HEK293 (cell line): ENCODE data around the gene GDI2.

Experiments used
- CTCF ChIA-PET: fragments of 350-600 bp; formaldehyde crosslinking; extraction: SDS; loops from one replicate; lab custom pipeline; 2021; ENCODE audit warnings: antibody characterized with exemption; lab: Yijun Ruan, JAX
- POLR2A ChIA-PET: fragments of 300-600 bp; formaldehyde crosslinking; extraction: SDS; loops from one replicate; lab custom pipeline; 2020; ENCODE audit warnings: antibody characterized with exemption, inconsistent platforms; lab: Yijun Ruan, JAX
- H3K27ac ChIP-seq: fragments of 200-500 bp; sonication (Bioruptor generic); 2 replicates; pipeline ENCODE4 v1.5.1; 2014; ENCODE audit warnings: low read depth, low read length, control low read depth, inconsistent platforms; ENCODE audit errors: extremely low read depth
- H3K36me3 ChIP-seq, 2 experiments: fragments of 200-500 bp in 1 of 2; sonication (Bioruptor generic) in 1 of 2; 1 replicate in 1 of 2; 2 replicates in 1 of 2; pipeline ENCODE4 v1.5.1; 2014 to 2017; ENCODE audit warnings: inconsistent platforms in 2 of 2, low read length in 2 of 2; ENCODE audit not compliant: control insufficient read depth in 2 of 2, insufficient read depth in 1 of 2
- H3K4me1 ChIP-seq: fragments of 200-500 bp; sonication (Bioruptor generic); 2 replicates; pipeline ENCODE4 v1.5.1; 2014; ENCODE audit warnings: mild to moderate bottlenecking, low read length, inconsistent platforms; ENCODE audit not compliant: control insufficient read depth, insufficient read depth
- H3K4me3 ChIP-seq: 2 replicates; pipeline ENCODE4 v1.5.1; 2011; ENCODE audit warnings: low read depth, mild to moderate bottlenecking, control low read depth, low read length, moderate library complexity
- H3K9me3 ChIP-seq: fragments of 200-500 bp; sonication (Bioruptor generic); 2 replicates; pipeline ENCODE4 v1.5.1; 2014; ENCODE audit warnings: low read depth, low read length, inconsistent platforms; ENCODE audit not compliant: control insufficient read depth, insufficient read depth
- GFI1B ChIP-seq: fragments of 450-650 bp; formaldehyde crosslinking; IDR thresholded peaks from 2 replicates; pipeline ENCODE4 v1.5.1; 2016; ENCODE audit warnings: missing biosample characterization, missing genetic modification characterization
- KLF16 ChIP-seq: fragments of 450-650 bp; formaldehyde crosslinking; IDR thresholded peaks from 2 replicates; pipeline ENCODE4 v1.5.1; 2017; ENCODE audit warnings: missing biosample characterization, missing genetic modification characterization
- KLF7 ChIP-seq: fragments of 450-650 bp; formaldehyde crosslinking; IDR thresholded peaks from 2 replicates; pipeline ENCODE4 v1.5.1; 2016; ENCODE audit warnings: missing biosample characterization, missing genetic modification characterization, borderline replicate concordance
- MYNN ChIP-seq: fragments of 450-650 bp; formaldehyde crosslinking; IDR thresholded peaks from 2 replicates; pipeline ENCODE4 v1.5.1; 2016; ENCODE audit warnings: missing biosample characterization, missing genetic modification characterization, borderline replicate concordance
- REPIN1 ChIP-seq: fragments of 450-650 bp; formaldehyde crosslinking; IDR thresholded peaks from 2 replicates; pipeline ENCODE4 v1.5.1; 2017; ENCODE audit warnings: missing biosample characterization, missing genetic modification characterization, low read depth
- SETDB1 ChIP-seq: IDR thresholded peaks from one replicate; pipeline ENCODE4 v1.6.1; 2017; ENCODE audit warnings: mild to moderate bottlenecking, low read length, moderate library complexity, mixed read lengths; ENCODE audit not compliant: insufficient read length
- SP2 ChIP-seq: fragments of 450-650 bp; formaldehyde crosslinking; IDR thresholded peaks from 2 replicates; pipeline ENCODE4 v1.5.1; 2016; ENCODE audit warnings: missing biosample characterization, missing genetic modification characterization
- ZFP69B ChIP-seq: fragments of 450-650 bp; formaldehyde crosslinking; IDR thresholded peaks from 2 replicates; pipeline ENCODE4 v1.5.1; 2016; ENCODE audit warnings: missing biosample characterization, missing genetic modification characterization
- ZNF132 ChIP-seq: fragments of 450-650 bp; formaldehyde crosslinking; IDR thresholded peaks from 2 replicates; pipeline ENCODE4 v1.5.1; 2017; ENCODE audit warnings: missing biosample characterization, missing genetic modification characterization, borderline replicate concordance
- ZNF140 ChIP-seq: fragments of 450-650 bp; formaldehyde crosslinking; IDR thresholded peaks from 2 replicates; pipeline ENCODE4 v1.5.1; 2016; ENCODE audit warnings: missing biosample characterization, missing genetic modification characterization
- ZNF175 ChIP-seq: fragments of 450-650 bp; formaldehyde crosslinking; IDR thresholded peaks from 2 replicates; pipeline ENCODE4 v1.5.1; 2016; ENCODE audit warnings: missing biosample characterization, missing genetic modification characterization
- ZNF274 ChIP-seq, 2 experiments: fragments of 200-500 bp in 1 of 2; fragments of 450-650 bp in 1 of 2; sonication (Bioruptor generic) in 1 of 2; formaldehyde crosslinking in 1 of 2; IDR thresholded peaks; 2 replicates each; pipeline versions ENCODE4 v1.5.1 to v1.6.1; 2014 to 2016; ENCODE audit warnings: borderline replicate concordance in 1 of 2, inconsistent platforms in 1 of 2, low read length in 1 of 2, missing biosample characterization in 1 of 2, missing genetic modification characterization in 1 of 2
- ZNF292 ChIP-seq: fragments of 450-650 bp; formaldehyde crosslinking; IDR thresholded peaks from 2 replicates; pipeline ENCODE4 v1.5.1; 2016; ENCODE audit warnings: low read depth, missing biosample characterization, missing genetic modification characterization, borderline replicate concordance
- ZNF404 ChIP-seq: fragments of 450-650 bp; formaldehyde crosslinking; IDR thresholded peaks from 2 replicates; pipeline ENCODE4 v1.5.1; 2017; ENCODE audit warnings: missing biosample characterization, missing genetic modification characterization
- ZNF610 ChIP-seq: fragments of 450-650 bp; formaldehyde crosslinking; IDR thresholded peaks from 2 replicates; pipeline ENCODE4 v1.5.1; 2016; ENCODE audit warnings: missing biosample characterization, missing genetic modification characterization, borderline replicate concordance
- ZNF626 ChIP-seq: fragments of 450-650 bp; sonication (Bioruptor Pico); formaldehyde crosslinking; IDR thresholded peaks from 2 replicates; pipeline ENCODE4 v1.5.1; 2018; ENCODE audit warnings: missing biosample characterization, missing genetic modification characterization, inconsistent platforms
- ZNF629 ChIP-seq: fragments of 450-650 bp; formaldehyde crosslinking; IDR thresholded peaks from 2 replicates; pipeline ENCODE4 v1.5.1; 2017; ENCODE audit warnings: missing biosample characterization, missing genetic modification characterization
- ZNF792 ChIP-seq: fragments of 450-650 bp; formaldehyde crosslinking; IDR thresholded peaks from 2 replicates; pipeline ENCODE4 v1.5.1; 2016; ENCODE audit warnings: missing biosample characterization, missing genetic modification characterization
- ZNF837 ChIP-seq: fragments of 450-650 bp; formaldehyde crosslinking; IDR thresholded peaks from 2 replicates; pipeline ENCODE4 v1.5.1; 2016; ENCODE audit warnings: missing biosample characterization, missing genetic modification characterization
- TF ChIP-seq, protein P1 (sequence below): fragments of 450-650 bp; formaldehyde crosslinking; IDR thresholded peaks from 2 replicates; pipeline ENCODE4 v1.5.1; 2016; ENCODE audit warnings: missing biosample characterization, missing genetic modification characterization, low read depth
- TF ChIP-seq, protein P2 (sequence below): fragments of 450-650 bp; formaldehyde crosslinking; IDR thresholded peaks from 2 replicates; pipeline ENCODE4; 2016; ENCODE audit warnings: missing biosample characterization, missing genetic modification characterization
- TF ChIP-seq, protein P3 (sequence below): fragments of 450-650 bp; IDR thresholded peaks from 2 replicates; pipeline ENCODE4 v1.5.1; 2018; ENCODE audit warnings: missing biosample characterization, missing genetic modification characterization
- TF ChIP-seq, protein P4 (sequence below): fragments of 450-650 bp; formaldehyde crosslinking; optimal IDR thresholded peaks from 2 replicates; pipeline ENCODE3; 2016; ENCODE audit warnings: missing biosample characterization, mild to moderate bottlenecking, missing genetic modification characterization

GDI2 gene

DNA sequence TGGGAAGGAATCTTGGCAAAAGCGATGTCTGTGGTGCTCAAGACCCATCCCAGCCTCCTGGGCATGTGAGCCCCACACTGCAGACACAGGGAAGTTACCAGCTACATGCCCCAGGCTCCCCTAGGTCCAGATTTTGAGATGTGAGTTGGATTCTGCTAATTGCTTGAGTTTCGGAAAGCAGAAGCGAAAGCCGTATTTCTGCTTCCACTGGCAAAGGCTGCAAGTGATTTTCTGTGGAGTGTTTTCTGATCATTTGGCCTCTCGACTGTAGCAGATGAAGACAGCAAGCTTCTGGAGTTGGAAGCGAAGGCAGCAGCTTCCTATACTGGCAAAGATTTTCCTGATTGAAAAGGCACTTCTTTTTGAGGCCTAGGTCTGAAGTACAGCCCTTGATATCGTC, 46.8 kb upstream of the GDI2 start:
- peaks cover 3 to 7% of the 10 kb centered on the region in 2 experiments; a peak in 2 of 3 replicates for H3K36me3 ChIP-seq
- H3K27ac ChIP-seq, result no peak overlapping the region
- H3K4me3 ChIP-seq, result no peak overlapping the region
- ChIA-PET CTCF (interaction anchor here (0.6 to 1.1 kb wide), 4 partner anchors 9 to 896 kb away, joined by 3 to 5 read pairs (median 3); no protein-coding TSS in a partner anchor), POLR2A (interaction anchor here (0.7 kb wide), 1 partner anchor 18 kb away, joined by 3 read pairs; no protein-coding TSS in a partner anchor)
- TF ChIP-seq, protein P1, sequence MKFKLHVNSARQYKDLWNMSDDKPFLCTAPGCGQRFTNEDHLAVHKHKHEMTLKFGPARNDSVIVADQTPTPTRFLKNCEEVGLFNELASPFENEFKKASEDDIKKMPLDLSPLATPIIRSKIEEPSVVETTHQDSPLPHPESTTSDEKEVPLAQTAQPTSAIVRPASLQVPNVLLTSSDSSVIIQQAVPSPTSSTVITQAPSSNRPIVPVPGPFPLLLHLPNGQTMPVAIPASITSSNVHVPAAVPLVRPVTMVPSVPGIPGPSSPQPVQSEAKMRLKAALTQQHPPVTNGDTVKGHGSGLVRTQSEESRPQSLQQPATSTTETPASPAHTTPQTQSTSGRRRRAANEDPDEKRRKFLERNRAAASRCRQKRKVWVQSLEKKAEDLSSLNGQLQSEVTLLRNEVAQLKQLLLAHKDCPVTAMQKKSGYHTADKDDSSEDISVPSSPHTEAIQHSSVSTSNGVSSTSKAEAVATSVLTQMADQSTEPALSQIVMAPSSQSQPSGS (tag by site-specific recombination), result no peak
- no peak for TF ChIP-seq ZNF837 (tag by site-specific recombination)
- no peak for TF ChIP-seq GFI1B (tag by site-specific recombination)
- no peak for TF ChIP-seq ZNF175 (tag by site-specific recombination)
- TF ChIP-seq ZNF140, result no peak
- TF ChIP-seq, protein P2, sequence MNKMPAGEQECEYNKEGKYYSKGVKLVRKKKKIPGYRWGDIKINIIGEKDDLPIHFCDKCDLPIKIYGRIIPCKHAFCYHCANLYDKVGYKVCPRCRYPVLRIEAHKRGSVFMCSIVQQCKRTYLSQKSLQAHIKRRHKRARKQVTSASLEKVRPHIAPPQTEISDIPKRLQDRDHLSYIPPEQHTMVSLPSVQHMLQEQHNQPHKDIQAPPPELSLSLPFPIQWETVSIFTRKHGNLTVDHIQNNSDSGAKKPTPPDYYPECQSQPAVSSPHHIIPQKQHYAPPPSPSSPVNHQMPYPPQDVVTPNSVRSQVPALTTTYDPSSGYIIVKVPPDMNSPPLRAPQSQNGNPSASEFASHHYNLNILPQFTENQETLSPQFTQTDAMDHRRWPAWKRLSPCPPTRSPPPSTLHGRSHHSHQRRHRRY (tag by site-specific recombination), result no peak
- TF ChIP-seq, protein P3, sequence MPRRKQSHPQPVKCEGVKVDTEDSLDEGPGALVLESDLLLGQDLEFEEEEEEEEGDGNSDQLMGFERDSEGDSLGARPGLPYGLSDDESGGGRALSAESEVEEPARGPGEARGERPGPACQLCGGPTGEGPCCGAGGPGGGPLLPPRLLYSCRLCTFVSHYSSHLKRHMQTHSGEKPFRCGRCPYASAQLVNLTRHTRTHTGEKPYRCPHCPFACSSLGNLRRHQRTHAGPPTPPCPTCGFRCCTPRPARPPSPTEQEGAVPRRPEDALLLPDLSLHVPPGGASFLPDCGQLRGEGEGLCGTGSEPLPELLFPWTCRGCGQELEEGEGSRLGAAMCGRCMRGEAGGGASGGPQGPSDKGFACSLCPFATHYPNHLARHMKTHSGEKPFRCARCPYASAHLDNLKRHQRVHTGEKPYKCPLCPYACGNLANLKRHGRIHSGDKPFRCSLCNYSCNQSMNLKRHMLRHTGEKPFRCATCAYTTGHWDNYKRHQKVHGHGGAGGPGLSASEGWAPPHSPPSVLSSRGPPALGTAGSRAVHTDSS (tag by site-specific recombination), result no peak
- no peak for TF ChIP-seq ZNF610 (tag by site-specific recombination)
- TF ChIP-seq REPIN1 (tag by site-specific recombination), result no peak
- TF ChIP-seq SETDB1, result no peak
- TF ChIP-seq KLF7 (tag by site-specific recombination), result no peak
- no peak for TF ChIP-seq ZNF629
- TF ChIP-seq MYNN (tag by site-specific recombination), result no peak
- TF ChIP-seq ZNF132 (tag by site-specific recombination), result no peak
- no peak for TF ChIP-seq ZNF626 (tag by site-specific recombination)
- no peak for TF ChIP-seq ZNF404 (tag by site-specific recombination)
- no peak for TF ChIP-seq ZNF792 (tag by site-specific recombination)
- no peak for TF ChIP-seq ZNF274 (IDR thresholded peaks at IDR 0.05; ENCODE audit: low read length)
- TF ChIP-seq ZNF274 (tag by site-specific recombination; IDR thresholded peaks at IDR 0.05; ENCODE audit: borderline replicate concordance), result no peak
- no peak for TF ChIP-seq ZFP69B (tag by site-specific recombination)
- no peak for TF ChIP-seq SP2 (tag by site-specific recombination)
- H3K4me1 ChIP-seq, result no peaks in the 10 kb centered on the region; the same call in 1 of the 2 replicates
- no peaks in the 10 kb centered on the region for H3K9me3 ChIP-seq

DNA sequence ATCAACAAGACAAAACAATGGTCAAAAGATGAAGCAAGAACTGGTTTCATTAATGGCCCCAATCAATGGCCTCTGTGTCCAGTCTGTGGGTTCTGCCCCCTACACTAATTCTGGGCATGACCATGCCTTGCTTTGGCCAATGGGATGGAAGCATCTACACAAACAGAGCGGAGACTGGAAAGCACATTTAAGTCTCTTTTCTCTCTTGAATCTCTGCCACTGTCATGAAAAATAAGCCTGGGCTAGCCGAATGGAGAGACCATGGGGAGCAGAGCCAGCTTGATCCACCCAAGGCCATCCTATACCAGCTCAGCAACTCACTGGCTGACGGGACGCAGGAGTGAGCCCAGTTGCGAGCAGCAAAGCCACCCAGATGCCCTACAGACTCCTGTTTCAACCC, 45.6 kb upstream of the GDI2 start:
- H3K27ac ChIP-seq, result no peak overlapping the region
- TF ChIP-seq ZNF629 (no peak), ZNF292 (no peak), KLF16 (tag by site-specific recombination) (no peak)
- TF ChIP-seq, protein P4, sequence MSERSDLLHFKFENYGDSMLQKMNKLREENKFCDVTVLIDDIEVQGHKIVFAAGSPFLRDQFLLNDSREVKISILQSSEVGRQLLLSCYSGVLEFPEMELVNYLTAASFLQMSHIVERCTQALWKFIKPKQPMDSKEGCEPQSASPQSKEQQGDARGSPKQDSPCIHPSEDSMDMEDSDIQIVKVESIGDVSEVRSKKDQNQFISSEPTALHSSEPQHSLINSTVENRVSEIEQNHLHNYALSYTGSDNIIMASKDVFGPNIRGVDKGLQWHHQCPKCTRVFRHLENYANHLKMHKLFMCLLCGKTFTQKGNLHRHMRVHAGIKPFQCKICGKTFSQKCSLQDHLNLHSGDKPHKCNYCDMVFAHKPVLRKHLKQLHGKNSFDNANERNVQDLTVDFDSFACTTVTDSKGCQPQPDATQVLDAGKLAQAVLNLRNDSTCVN (tag by site-specific recombination), result no peak
- ChIA-PET POLR2A (interaction anchor here (1.3 kb wide), 1 partner anchor 31 kb away, joined by 5 read pairs; the partner anchor contains the start of genes ANKRD16 and FBH1), CTCF (interaction anchor here (0.5 to 1.6 kb wide), 3 partner anchors 14 to 247 kb away, joined by 3 to 9 read pairs (median 3); no protein-coding TSS in a partner anchor)
- no peaks in the 10 kb centered on the region for H3K9me3 ChIP-seq
- H3K4me3 ChIP-seq, result no peak overlapping the region
- H3K4me1 ChIP-seq, result no peaks in the 10 kb centered on the region; the same call in 1 of the 2 replicates
- peaks cover 3 to 7% of the 10 kb centered on the region in 2 experiments; a peak in 2 of 3 replicates for H3K36me3 ChIP-seq
